Psoas muscle (tissue), 8 donors: ENCODE measurements around the gene MRPS31. TPM values are rescaled to one million over a fixed set of nuclear protein-coding genes. Genes with fewer than 3 reads are reported as not detected.
A peak's percentile ranks its signal among the peaks of the same experiment; 100 is the strongest.

Experiments
- ATAC-seq, 4 donors: fragments of 200-7000 bp; cut with Tn5 transposase; one replicate each; pipeline ENCODE4 v1.9.1; 2020; ENCODE audit warnings: moderate library complexity in 3 of 4, mild to moderate bottlenecking in 2 of 4
- DNase-seq, 2 donors: peaks; one replicate each; pipeline ENCODE4 v3.0.0-alpha.2; 2020
- H3K27ac ChIP-seq: fragments of 200-600 bp; one replicate; pipeline ENCODE4 v1.8.0; 2022
- H3K27me3 ChIP-seq, 3 donors: fragments of 200-600 bp in 1 of 3; one replicate each; pipeline versions ENCODE4 v1.6.1 to v1.8.0; 2013 to 2022; ENCODE audit warnings: low read length in 2 of 3, mild to moderate bottlenecking in 2 of 3, moderate library complexity in 1 of 3; ENCODE audit not compliant: insufficient read depth in 3 of 3
- H3K36me3 ChIP-seq, 2 donors: fragments of 200-600 bp in 1 of 2; one replicate each; pipeline versions ENCODE4 v1.6.1 to v1.8.0; 2013 to 2022; ENCODE audit warnings: low read depth in 1 of 2, mild to moderate bottlenecking in 1 of 2, moderate library complexity in 1 of 2; ENCODE audit not compliant: insufficient read depth in 1 of 2
- H3K4me1 ChIP-seq: fragments of 200-600 bp; one replicate; pipeline ENCODE4 v1.8.0; 2022
- H3K4me3 ChIP-seq: fragments of 200-600 bp; one replicate; pipeline ENCODE4 v1.8.0; 2022; ENCODE audit warnings: mild to moderate bottlenecking
- H3K9me3 ChIP-seq: fragments of 200-600 bp; one replicate; pipeline ENCODE4 v1.8.0; 2022
- WGBS, 3 donors: extraction: QIAGEN DNeasy Blood & Tissue Kit; methylation state at CpG; one replicate each; pipeline versions ENCODE4 v1.1.6 to v1.1.7; 2013; 5-methylcytosine and 5-hydroxymethylcytosine counted together
- intact Hi-C, 2 donors: fragments of 100-400 bp; cut with DNase I; formaldehyde crosslinking; loops; one replicate each; pipeline versions ENCODE4 v1.11.0 to v1.14.2; 2022
- polyA plus RNA-seq, 3 donors: library from polyadenylated mRNA; stranded (reverse); fragments of 200-250 nt; gene quantifications; one replicate each; pipeline ENCODE4 v1.2.3, GENCODE V29; 2013
- total RNA-seq, 4 donors: library from RNA; stranded (reverse); fragmentation: NEBNext Ultra II Directional in 2 of 4; extraction: Animal tissue kit (Norgen Biotek cat#: 25700) in 2 of 4; gene quantifications; one replicate each; pipeline versions ENCODE4 v1.2.1 to v1.2.4, GENCODE V29; 2021 to 2023
- TF ChIP-seq, protein P1 (sequence below): fragments of 200-600 bp; IDR thresholded peaks from one replicate; pipeline ENCODE4 v1.8.0; 2022; ENCODE audit warnings: antibody characterized with exemption
- donor health status: healthy with polysubstance abuse.
- donor health status: DM: no; HTN: no; CAD: no; lungs with moderate emphysema.
- donor health status: Bipolar disorder and iron deficiency.
- donor health status: healthy.
- donor health status: DM: yes; HTN: yes; CAD: no.
- donor health status: DM: no; HTN: no; CAD: no.
- donor health status: DM: no; HTN: no; CAD: no.
- donor health status: DM: yes; HTN: yes; CAD: no.

The MRPS31 gene
- total and polyA plus RNA-seq, 7 donors: 23.3 to 36.6 (median 26.8) TPM

DNA sequence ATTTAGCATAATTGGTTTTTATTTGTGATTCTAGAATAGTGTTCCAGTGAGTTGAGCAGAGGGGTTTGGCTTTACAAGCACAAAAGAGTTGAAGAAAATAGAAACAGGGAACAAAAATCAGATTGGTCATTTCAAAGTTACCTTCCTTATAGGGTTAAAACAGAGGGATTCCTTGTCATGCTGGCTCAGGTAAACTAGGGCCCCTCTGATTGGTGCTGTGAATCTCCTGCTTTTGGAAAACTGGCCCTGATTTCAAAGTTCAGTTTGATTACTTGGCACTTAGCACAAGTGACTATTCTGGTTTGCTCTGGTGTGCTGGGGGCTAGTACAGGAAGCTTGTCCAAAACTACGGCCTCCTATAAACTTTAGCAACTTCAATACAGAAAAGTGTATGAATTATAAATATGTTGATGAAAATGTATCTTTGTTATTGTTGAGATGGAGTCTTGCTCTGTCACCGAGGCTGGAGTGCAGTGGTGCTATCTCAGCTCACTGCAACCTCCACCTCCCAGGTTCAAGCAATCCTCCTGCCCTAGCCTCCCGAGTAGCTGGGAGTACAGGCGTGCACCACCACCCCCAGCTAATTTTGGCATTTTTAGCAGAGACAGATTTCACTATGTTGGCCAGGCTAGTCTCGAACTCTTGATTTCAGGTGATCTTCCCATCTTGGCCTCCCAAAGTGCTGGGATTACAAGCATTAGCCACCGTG lies 1.9 kb upstream of the MRPS31 start:
- intact Hi-C loops: loop anchor here in 1 of 2 donors (10.0 kb wide), 1 partner anchor 292 kb away; the partner anchor contains the start of gene WBP4
- no peaks in the 10 kb centered on the region for H3K9me3 ChIP-seq
- no peaks in the 10 kb centered on the region for H3K27me3 ChIP-seq
- H3K36me3 ChIP-seq: no peaks in the 10 kb centered on the region
- H3K27ac ChIP-seq: no peak overlapping the region
- H3K4me1 ChIP-seq: peaks cover 9% of the 10 kb centered on the region
- H3K4me3 ChIP-seq: no peak overlapping the region
- ATAC-seq: no peak
- DNase-seq: no peak
- TF ChIP-seq, protein P1, sequence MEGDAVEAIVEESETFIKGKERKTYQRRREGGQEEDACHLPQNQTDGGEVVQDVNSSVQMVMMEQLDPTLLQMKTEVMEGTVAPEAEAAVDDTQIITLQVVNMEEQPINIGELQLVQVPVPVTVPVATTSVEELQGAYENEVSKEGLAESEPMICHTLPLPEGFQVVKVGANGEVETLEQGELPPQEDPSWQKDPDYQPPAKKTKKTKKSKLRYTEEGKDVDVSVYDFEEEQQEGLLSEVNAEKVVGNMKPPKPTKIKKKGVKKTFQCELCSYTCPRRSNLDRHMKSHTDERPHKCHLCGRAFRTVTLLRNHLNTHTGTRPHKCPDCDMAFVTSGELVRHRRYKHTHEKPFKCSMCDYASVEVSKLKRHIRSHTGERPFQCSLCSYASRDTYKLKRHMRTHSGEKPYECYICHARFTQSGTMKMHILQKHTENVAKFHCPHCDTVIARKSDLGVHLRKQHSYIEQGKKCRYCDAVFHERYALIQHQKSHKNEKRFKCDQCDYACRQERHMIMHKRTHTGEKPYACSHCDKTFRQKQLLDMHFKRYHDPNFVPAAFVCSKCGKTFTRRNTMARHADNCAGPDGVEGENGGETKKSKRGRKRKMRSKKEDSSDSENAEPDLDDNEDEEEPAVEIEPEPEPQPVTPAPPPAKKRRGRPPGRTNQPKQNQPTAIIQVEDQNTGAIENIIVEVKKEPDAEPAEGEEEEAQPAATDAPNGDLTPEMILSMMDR: no peak
- WGBS, 3 donors: 84 to 92% (median 89%) methylated on average over 6 of the region's 6 CpGs

DNA sequence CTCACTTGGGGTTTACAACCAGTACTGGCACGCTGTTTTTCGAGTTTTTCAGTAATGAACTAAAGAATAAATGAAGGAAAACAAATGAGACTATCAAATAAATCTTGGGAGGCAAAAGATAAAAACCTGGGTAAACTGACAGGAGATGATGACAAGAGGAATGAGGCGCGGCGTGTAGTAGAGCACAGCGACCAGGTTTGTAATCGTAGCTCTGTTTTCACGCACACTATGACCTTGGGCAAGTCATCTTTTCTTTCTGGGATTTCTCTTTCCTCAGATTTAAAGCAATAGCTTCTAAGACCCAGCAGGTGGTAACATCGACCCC lies 419 bp downstream of the MRPS31 start:
- whole genome bisulfite sequencing, 3 donors: 0 to 1% (median 0%) methylated on average over 9 of the region's 9 CpGs
- ATAC-seq: peak in 1 of 4 donors; percentile 6
- intact Hi-C loops: loop anchor here in 1 of 2 donors (10.0 kb wide), 1 partner anchor 294 kb away; the partner anchor contains the start of gene WBP4

DNA sequence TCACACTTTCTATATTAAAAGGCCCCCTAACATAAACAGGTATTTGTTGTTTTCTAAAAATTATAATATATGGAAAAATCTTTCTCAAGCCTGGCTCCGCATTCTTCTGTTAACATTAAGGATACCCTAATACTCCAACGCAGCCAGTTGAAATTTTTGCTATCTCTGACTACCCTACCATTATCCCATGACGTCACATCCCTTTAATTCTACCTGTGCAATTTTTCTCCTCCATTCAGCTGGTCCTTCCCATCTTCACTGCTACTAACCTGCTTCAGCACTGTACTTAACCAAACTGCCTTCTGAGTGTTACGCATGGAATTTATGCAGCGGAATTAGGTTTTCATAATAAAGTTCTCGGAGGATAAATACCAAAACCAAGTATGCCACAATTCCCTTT lies 1.0 kb downstream of the MRPS31 start:
- no peaks in the 10 kb centered on the region for H3K27me3 ChIP-seq
- intact Hi-C loops: loop anchor here in 1 of 2 donors (10.0 kb wide), 1 partner anchor 295 kb away; the partner anchor contains the start of gene WBP4
- peak overlapping the region; percentile 74 for H3K27ac ChIP-seq
- DNase-seq (no peak), ATAC-seq (no peak)
- TF ChIP-seq, protein P1: no peak
- peaks cover 9% of the 10 kb centered on the region for H3K4me1 ChIP-seq
- peaks cover 0 to 20% of the 10 kb centered on the region in 2 donors for H3K36me3 ChIP-seq
- H3K9me3 ChIP-seq: no peaks in the 10 kb centered on the region
- H3K4me3 ChIP-seq: peak overlapping the region; percentile 88
- WGBS, 3 donors: 75 to 83% (median 79%) methylated on average over 6 of the region's 6 CpGs

More for the DNA sequence above, 419 bp downstream of the MRPS31 start:
- Histone ChIP-seq H3K4me1 (peaks cover 9% of the 10 kb centered on the region), H3K36me3 (peaks cover 0 to 15% of the 10 kb centered on the region in 2 donors), H3K4me3 (peak overlapping the region; percentile 88), H3K9me3 (no peaks in the 10 kb centered on the region), H3K27me3 (no peaks in the 10 kb centered on the region), H3K27ac (peak overlapping the region; percentile 74)
- TF ChIP-seq, protein P1: no peak
- DNase-seq: no peak

DNA sequence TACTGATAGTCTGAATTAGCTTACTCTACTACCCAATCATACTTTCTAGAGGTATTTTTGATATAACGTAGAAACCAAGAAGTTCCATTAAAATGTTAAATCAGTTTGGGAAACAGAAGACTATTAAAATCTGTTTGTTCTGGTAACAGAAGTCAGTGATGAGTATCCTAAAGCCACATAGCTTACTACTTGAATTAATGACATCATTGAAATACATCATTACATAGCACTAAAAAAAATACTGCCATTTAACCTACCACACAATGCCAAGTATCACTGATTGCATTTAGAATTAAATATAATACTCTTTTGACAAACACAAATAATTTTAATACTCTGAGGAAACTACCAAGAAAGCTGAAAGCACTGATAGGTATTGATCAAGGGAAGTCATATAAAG lies 5.4 kb downstream of the MRPS31 start:
- Histone ChIP-seq H3K4me3 (no peak overlapping the region), H3K9me3 (no peaks in the 10 kb centered on the region), H3K36me3 (peaks cover 5 to 39% of the 10 kb centered on the region in 2 donors), H3K27ac (no peak overlapping the region), H3K27me3 (no peaks in the 10 kb centered on the region), H3K4me1 (peaks cover 9% of the 10 kb centered on the region)
- intact Hi-C loops: no loop called here
- no peak for DNase-seq
- no peak for ATAC-seq
- TF ChIP-seq, protein P1: no peak
- 92 to 98% (median 97%) methylated on average over 1 of the region's 1 CpG for WGBS, 3 donors
